Measurements from ENCODE around the gene SPAG8. TPM values are rescaled to one million over a fixed set of nuclear protein-coding genes. Genes with fewer than 3 reads are reported as not detected.
A peak's percentile ranks its signal among the peaks of the same experiment; 100 is the strongest.

The SPAG8 gene
- total RNA-seq, 2 experiments from 2014 or later, result 1.3 to 1.5 TPM

DNA sequence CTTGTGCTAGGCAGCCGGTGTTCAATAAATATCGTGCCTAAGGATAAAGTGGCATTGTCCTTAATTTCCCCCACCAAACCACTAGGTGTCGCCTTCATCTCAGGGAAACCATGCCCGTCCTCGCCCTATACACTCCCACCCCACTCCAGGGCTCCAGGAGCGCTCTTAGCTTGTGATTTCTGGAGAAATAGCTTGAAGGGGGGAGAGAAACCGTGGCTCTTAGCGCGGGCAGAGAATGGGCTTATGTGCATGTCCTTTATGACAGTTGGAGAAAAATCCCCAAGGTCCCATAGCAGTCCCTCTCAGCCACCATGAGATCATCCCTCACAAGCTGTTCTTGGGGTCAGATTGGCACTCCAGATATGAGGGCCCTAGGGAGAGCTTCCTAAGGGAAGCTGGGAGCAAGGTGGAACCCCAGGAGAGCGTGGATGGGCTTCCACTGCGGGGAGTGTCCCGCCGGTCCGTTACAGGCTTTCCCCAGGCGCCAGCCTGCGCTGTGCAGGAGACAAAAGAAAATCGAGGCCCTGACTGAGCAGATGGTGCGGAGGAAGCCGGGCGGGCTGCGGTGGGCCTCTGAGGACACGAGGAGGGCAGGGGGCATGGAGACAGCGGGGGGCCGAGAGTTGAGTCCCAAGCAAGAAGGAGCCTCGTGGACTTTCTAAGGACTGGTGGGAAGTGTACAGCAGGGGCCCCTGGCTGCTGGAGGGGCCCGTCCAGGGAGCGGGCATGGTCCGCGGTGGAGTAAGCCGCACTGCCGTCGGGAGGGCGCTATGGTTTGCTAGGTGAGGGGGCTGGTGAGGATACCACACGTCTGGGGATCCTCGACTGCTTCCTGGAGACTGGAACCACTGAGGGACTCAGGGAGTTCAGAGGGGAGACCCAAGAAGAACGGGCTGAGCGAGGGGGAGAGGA, 21.4 kb downstream of the SPAG8 start:
- Mint-ChIP-seq H3K4me1 (ENCODE audit: low read depth) (peaks cover 17% of the 10 kb centered on the region), H3K9me3 (ENCODE audit: insufficient read depth) (no peaks in the 10 kb centered on the region), H3K36me3 (ENCODE audit: low read depth) (peaks cover 18% of the 10 kb centered on the region), H3K27ac (no peak overlapping the region), H3K27me3 (ENCODE audit: low read depth) (no peaks in the 10 kb centered on the region), H3K4me3 (no peak overlapping the region)
- peak; percentile 90 for ATAC-seq
- DNase-seq, result peak; percentile 73
- CTCF ChIA-PET, result interaction anchor here (0.6 to 5.1 kb wide), 47 partner anchors 9 to 411 kb away, joined by 3 to 59 read pairs (median 4); partner anchors contain the start of genes FAM221B, HINT2, HRCT1 and RGP1
- POLR2A ChIA-PET, result no interaction called here

- ChIA-PET POLR2A (no interaction called here), CTCF (interaction anchor here (0.6 to 5.1 kb wide), 42 partner anchors 9 to 411 kb away, joined by 3 to 59 read pairs (median 4); partner anchors contain the start of genes FAM221B, HINT2, HRCT1 and RGP1)
- Mint-ChIP-seq H3K36me3 (ENCODE audit: low read depth) (peaks cover 18% of the 10 kb centered on the region), H3K9me3 (ENCODE audit: insufficient read depth) (no peaks in the 10 kb centered on the region), H3K27ac (no peak overlapping the region), H3K4me1 (ENCODE audit: low read depth) (peaks cover 17% of the 10 kb centered on the region), H3K4me3 (no peak overlapping the region), H3K27me3 (ENCODE audit: low read depth) (no peaks in the 10 kb centered on the region)
- DNase-seq, result no peak
- ATAC-seq, result no peak
Observed at GRCh38 chr9:35790025-35790384, 22.1 kb downstream of the SPAG8 start.

DNA sequence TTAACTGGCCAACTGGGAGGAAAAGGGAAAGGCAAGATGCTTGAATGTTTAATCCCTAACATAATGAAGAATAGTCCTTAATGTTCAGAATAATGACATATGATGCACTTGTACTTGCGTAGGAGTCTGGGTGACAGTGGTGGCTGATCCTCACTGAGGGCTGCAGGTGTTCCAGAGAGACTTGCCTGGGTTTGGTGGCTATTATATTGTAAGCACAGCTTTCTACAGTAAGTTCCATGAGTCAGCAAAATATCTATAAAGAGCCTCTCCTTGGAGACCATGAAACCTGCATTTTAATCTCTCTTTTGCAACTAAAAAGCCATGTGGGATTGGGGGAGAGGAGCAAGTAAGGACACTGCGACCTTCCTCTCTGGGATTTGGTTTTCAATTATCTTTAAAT, 22.5 kb downstream of the SPAG8 start:
- ChIA-PET CTCF (interaction anchor here (0.6 to 5.1 kb wide), 39 partner anchors 9 to 412 kb away, joined by 3 to 59 read pairs (median 5); partner anchors contain the start of genes FAM221B, HINT2, HRCT1 and RGP1), POLR2A (no interaction called here)
- no peaks in the 10 kb centered on the region for H3K27me3 Mint-ChIP-seq (ENCODE audit: low read depth)
- no peak overlapping the region for H3K4me3 Mint-ChIP-seq
- ATAC-seq, result no peak
- H3K27ac Mint-ChIP-seq, result no peak overlapping the region
- no peaks in the 10 kb centered on the region for H3K9me3 Mint-ChIP-seq (ENCODE audit: insufficient read depth)
- H3K36me3 Mint-ChIP-seq (ENCODE audit: low read depth), result peaks cover 18% of the 10 kb centered on the region
- H3K4me1 Mint-ChIP-seq (ENCODE audit: low read depth), result peaks cover 15% of the 10 kb centered on the region
- DNase-seq, result no peak

- H3K4me3 Mint-ChIP-seq, result no peak overlapping the region
- H3K4me1 Mint-ChIP-seq (ENCODE audit: low read depth), result no peaks in the 10 kb centered on the region
- DNase-seq (no peak), ATAC-seq (no peak)
- CTCF ChIA-PET, result interaction anchor here (1.6 kb wide), 1 partner anchor 99 kb away, joined by 7 read pairs; no protein-coding TSS in a partner anchor
- H3K27ac Mint-ChIP-seq, result no peak overlapping the region
- POLR2A ChIA-PET, result no interaction called here
- H3K9me3 Mint-ChIP-seq (ENCODE audit: insufficient read depth), result no peaks in the 10 kb centered on the region
- H3K27me3 Mint-ChIP-seq (ENCODE audit: low read depth), result no peaks in the 10 kb centered on the region
- peaks cover 31% of the 10 kb centered on the region for H3K36me3 Mint-ChIP-seq (ENCODE audit: low read depth)
Observed at GRCh38 chr9:35783418-35783817, 28.6 kb downstream of the SPAG8 start.

DNA sequence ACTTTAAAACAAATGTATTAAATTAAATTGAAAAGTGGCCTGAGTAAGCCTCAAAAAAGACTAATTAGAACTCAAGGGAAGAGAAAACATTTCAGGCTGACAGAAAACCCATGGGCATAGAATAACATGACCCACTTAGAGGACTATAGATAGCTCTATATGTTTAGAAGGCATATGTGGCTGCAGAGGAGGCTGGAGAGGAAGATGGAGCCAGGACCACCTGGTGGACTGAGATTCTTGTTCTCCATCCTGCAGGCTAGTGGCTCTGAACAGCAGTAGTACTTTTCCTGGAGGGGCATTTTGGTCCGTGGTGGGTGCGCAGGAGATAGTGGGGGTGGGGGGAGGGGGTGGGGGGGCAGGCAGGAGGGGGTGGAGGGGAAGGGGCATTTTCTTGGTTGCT, 31.0 kb downstream of the SPAG8 start:
- Mint-ChIP-seq H3K27ac (no peak overlapping the region), H3K36me3 (ENCODE audit: low read depth) (peaks cover 20% of the 10 kb centered on the region), H3K4me1 (ENCODE audit: low read depth) (no peaks in the 10 kb centered on the region), H3K9me3 (ENCODE audit: insufficient read depth) (no peaks in the 10 kb centered on the region), H3K4me3 (no peak overlapping the region), H3K27me3 (ENCODE audit: low read depth) (no peaks in the 10 kb centered on the region)
- no peak for DNase-seq
- ChIA-PET CTCF (interaction anchor here (4.1 kb wide), 1 partner anchor 9 kb away, joined by 17 read pairs; no protein-coding TSS in a partner anchor), POLR2A (no interaction called here)
- no peak for ATAC-seq

GRCh38 chr9:35778496-35778895, 33.6 kb downstream of the SPAG8 start:
- Mint-ChIP-seq H3K9me3 (ENCODE audit: insufficient read depth) (no peaks in the 10 kb centered on the region), H3K27ac (no peak overlapping the region), H3K27me3 (ENCODE audit: low read depth) (no peaks in the 10 kb centered on the region), H3K36me3 (ENCODE audit: low read depth) (peaks cover 8% of the 10 kb centered on the region), H3K4me3 (no peak overlapping the region), H3K4me1 (ENCODE audit: low read depth) (no peaks in the 10 kb centered on the region)
- DNase-seq, result no peak
- no peak for ATAC-seq
- CTCF ChIA-PET, result interaction anchor here (0.8 to 4.1 kb wide), 6 partner anchors 10 to 175 kb away, joined by 3 to 17 read pairs (median 5); no protein-coding TSS in a partner anchor
- POLR2A ChIA-PET, result interaction anchor here (0.6 to 1.1 kb wide), 3 partner anchors 13 to 47 kb away, joined by 3 to 4 read pairs (median 4); partner anchors contain the start of genes CREB3 and TLN1

DNA sequence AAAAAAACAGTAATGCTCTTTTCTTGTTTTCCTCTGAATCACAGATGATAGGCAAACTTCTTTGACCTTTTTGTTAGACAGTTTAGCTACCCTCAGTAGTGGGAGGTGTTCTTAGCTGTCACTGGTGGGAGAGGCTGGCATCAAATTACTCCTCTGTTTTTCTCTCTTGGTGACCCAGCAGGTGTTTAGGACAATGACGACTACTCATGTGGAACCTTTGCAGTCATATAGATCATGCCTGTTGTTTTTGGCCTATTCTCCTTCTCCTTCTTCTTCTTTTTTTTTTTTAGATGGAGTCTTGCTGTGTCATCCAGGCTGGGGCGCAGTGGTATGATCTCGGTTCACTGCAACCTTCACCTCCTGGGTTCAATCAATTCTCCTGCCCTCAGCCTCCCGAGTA, 36.0 kb downstream of the SPAG8 start:
- ChIA-PET POLR2A (interaction anchor here (1.3 kb wide), 1 partner anchor 26 kb away, joined by 3 read pairs; no protein-coding TSS in a partner anchor), CTCF (interaction anchor here (1.1 to 1.6 kb wide), 5 partner anchors 12 to 172 kb away, joined by 3 to 11 read pairs (median 5); no protein-coding TSS in a partner anchor)
- no peak for DNase-seq
- H3K27me3 Mint-ChIP-seq (ENCODE audit: low read depth), result no peaks in the 10 kb centered on the region
- no peak overlapping the region for H3K27ac Mint-ChIP-seq
- H3K36me3 Mint-ChIP-seq (ENCODE audit: low read depth), result peaks cover 4% of the 10 kb centered on the region
- H3K9me3 Mint-ChIP-seq (ENCODE audit: insufficient read depth), result no peaks in the 10 kb centered on the region
- H3K4me1 Mint-ChIP-seq (ENCODE audit: low read depth), result no peaks in the 10 kb centered on the region
- ATAC-seq, result no peak
- no peak overlapping the region for H3K4me3 Mint-ChIP-seq

DNA sequence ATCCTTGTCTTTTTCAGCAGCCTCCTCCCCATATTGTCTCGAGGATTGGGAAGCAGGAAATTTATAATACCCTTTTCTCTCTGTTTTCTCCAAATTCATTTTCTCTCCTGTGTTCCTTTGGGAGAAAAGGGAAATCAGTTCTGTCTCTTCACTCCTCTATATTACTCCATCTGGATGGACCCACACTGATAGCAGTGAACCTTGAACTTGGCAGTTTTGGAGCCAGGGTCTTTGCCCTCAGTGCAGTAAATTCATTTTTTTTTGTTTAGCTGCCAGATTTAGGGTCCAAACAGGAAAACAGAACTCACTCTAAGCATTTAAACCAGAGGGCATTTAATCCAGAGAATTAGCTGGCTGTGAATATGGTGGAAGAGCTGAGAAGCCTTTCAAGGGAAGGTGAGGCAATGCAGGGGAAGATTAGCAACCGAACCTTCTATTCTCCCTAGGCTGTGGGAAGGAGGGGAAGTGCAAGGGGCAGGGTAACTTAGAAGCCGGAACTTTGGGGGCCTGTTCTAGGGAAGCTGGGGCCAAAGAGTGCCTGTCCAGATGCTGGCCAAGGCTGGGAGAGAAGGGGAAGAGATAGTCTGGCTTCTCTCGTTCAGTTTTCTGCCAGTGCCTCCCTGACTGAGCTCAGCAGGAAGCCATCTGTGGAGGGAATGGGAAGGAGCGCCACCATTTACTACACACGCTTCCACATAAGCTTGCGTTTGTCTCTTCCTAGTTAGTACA, 37.0 kb downstream of the SPAG8 start:
- ChIA-PET CTCF (interaction anchor here (0.8 to 1.6 kb wide), 7 partner anchors 13 to 171 kb away, joined by 3 to 11 read pairs (median 3); partner anchors contain the start of genes SPAG8 and TMEM8B), POLR2A (interaction anchor here (1.3 kb wide), 1 partner anchor 25 kb away, joined by 3 read pairs; no protein-coding TSS in a partner anchor)
- Mint-ChIP-seq H3K4me3 (no peak overlapping the region), H3K9me3 (ENCODE audit: insufficient read depth) (no peaks in the 10 kb centered on the region), H3K36me3 (ENCODE audit: low read depth) (peaks cover 3% of the 10 kb centered on the region), H3K27me3 (ENCODE audit: low read depth) (no peaks in the 10 kb centered on the region), H3K27ac (no peak overlapping the region), H3K4me1 (ENCODE audit: low read depth) (no peaks in the 10 kb centered on the region)
- DNase-seq (no peak), ATAC-seq (no peak)

DNA sequence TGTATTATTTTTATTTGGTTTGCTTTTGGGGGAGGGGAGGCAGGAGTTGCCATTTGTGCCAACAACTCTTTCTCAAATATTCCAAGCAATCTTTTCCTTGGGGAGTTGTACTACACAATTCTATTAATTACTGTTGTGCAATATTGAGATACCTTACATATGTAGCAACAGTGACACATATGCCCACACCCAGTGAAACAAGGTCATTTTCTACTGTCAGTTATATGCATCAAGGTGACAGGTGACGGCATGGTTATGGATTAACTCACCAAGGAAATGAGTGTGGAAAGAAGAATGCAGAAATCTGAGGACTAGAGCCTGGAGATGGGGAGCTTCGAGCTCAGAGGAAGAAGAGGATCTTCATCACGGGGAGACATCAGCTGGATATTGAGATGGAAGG, 40.1 kb downstream of the SPAG8 start:
- no peak for DNase-seq
- Mint-ChIP-seq H3K9me3 (ENCODE audit: insufficient read depth) (no peaks in the 10 kb centered on the region), H3K27ac (no peak overlapping the region), H3K4me3 (no peak overlapping the region), H3K4me1 (ENCODE audit: low read depth) (no peaks in the 10 kb centered on the region), H3K36me3 (ENCODE audit: low read depth) (no peaks in the 10 kb centered on the region), H3K27me3 (ENCODE audit: low read depth) (no peaks in the 10 kb centered on the region)
- POLR2A ChIA-PET, result interaction anchor here (1.2 kb wide), 1 partner anchor 23 kb away, joined by 5 read pairs; the partner anchor contains the start of genes GBA2 and RGP1
- no peak for ATAC-seq
- CTCF ChIA-PET, result interaction anchor here (1.0 to 1.5 kb wide), 4 partner anchors 8 to 18 kb away, joined by 4 to 6 read pairs (median 5); partner anchors contain the start of gene MSMP

GRCh38 chr9:35771534-35771933, 40.5 kb downstream of the SPAG8 start:
- DNase-seq (no peak), ATAC-seq (no peak)
- H3K4me1 Mint-ChIP-seq (ENCODE audit: low read depth), result no peaks in the 10 kb centered on the region
- H3K27me3 Mint-ChIP-seq (ENCODE audit: low read depth), result no peaks in the 10 kb centered on the region
- H3K27ac Mint-ChIP-seq, result no peak overlapping the region
- H3K4me3 Mint-ChIP-seq, result no peak overlapping the region
- CTCF ChIA-PET, result interaction anchor here (0.9 to 2.1 kb wide), 8 partner anchors 7 to 55 kb away, joined by 3 to 8 read pairs (median 4); no protein-coding TSS in a partner anchor
- no peaks in the 10 kb centered on the region for H3K9me3 Mint-ChIP-seq (ENCODE audit: insufficient read depth)
- H3K36me3 Mint-ChIP-seq (ENCODE audit: low read depth), result no peaks in the 10 kb centered on the region
- POLR2A ChIA-PET, result no interaction called here

GRCh38 chr9:35771075-35771433, 41.0 kb downstream of the SPAG8 start:
- ATAC-seq, result no peak
- no peak overlapping the region for H3K27ac Mint-ChIP-seq
- H3K4me3 Mint-ChIP-seq, result no peak overlapping the region
- DNase-seq, result no peak
- no peaks in the 10 kb centered on the region for H3K4me1 Mint-ChIP-seq (ENCODE audit: low read depth)
- H3K27me3 Mint-ChIP-seq (ENCODE audit: low read depth), result no peaks in the 10 kb centered on the region
- H3K9me3 Mint-ChIP-seq (ENCODE audit: insufficient read depth), result no peaks in the 10 kb centered on the region
- ChIA-PET CTCF (interaction anchor here (0.9 to 2.1 kb wide), 7 partner anchors 9 to 55 kb away, joined by 3 to 8 read pairs (median 4); no protein-coding TSS in a partner anchor), POLR2A (no interaction called here)
- H3K36me3 Mint-ChIP-seq (ENCODE audit: low read depth), result no peaks in the 10 kb centered on the region
